ENCODE results near the gene KLHL8.

KLHL8 gene

GRCh38 chr4:87249332-87250019 lies 29.1 kb upstream of the KLHL8 start:
- DNase-seq: no peak
- no peaks in the 10 kb centered on the region for H3K9me3 ChIP-seq
- TF ChIP-seq CTCF (IDR thresholded peaks at IDR 0.05; ENCODE audit: low read depth, low read length): no peak

GRCh38 chr4:87243426-87244053 lies 23.1 kb upstream of the KLHL8 start:
- no peak for TF ChIP-seq CTCF (IDR thresholded peaks at IDR 0.05; ENCODE audit: low read depth, low read length)
- DNase-seq: no peak
- H3K36me3 ChIP-seq: no peaks in the 10 kb centered on the region
- H3K4me3 ChIP-seq (ENCODE audit: low read depth, low read length): no peak overlapping the region
- H3K27me3 ChIP-seq: no peaks in the 10 kb centered on the region
- H3K4me1 ChIP-seq: peaks cover 16% of the 10 kb centered on the region
- H3K9me3 ChIP-seq: peaks cover 2% of the 10 kb centered on the region; the same call in 1 of the 2 replicates

More at GRCh38 chr4:87249332-87250019, 29.1 kb upstream of the KLHL8 start:
- Histone ChIP-seq H3K27me3 (no peaks in the 10 kb centered on the region), H3K4me3 (ENCODE audit: low read depth, low read length) (no peak overlapping the region), H3K36me3 (no peaks in the 10 kb centered on the region), H3K4me1 (no peaks in the 10 kb centered on the region)

GRCh38 chr4:87241336-87241735 lies 20.9 kb upstream of the KLHL8 start:
- Histone ChIP-seq H3K27me3 (no peaks in the 10 kb centered on the region), H3K4me3 (ENCODE audit: low read depth, low read length) (no peak overlapping the region), H3K4me1 (peaks cover 16% of the 10 kb centered on the region), H3K36me3 (no peaks in the 10 kb centered on the region), H3K9me3 (peaks cover 2% of the 10 kb centered on the region; the same call in 1 of the 2 replicates)
- DNase-seq: peak; percentile 53
- no peak for TF ChIP-seq CTCF (IDR thresholded peaks at IDR 0.05; ENCODE audit: low read depth, low read length)

GRCh38 chr4:87240341-87240740 lies 19.9 kb upstream of the KLHL8 start:
- Histone ChIP-seq H3K9me3 (peaks cover 2% of the 10 kb centered on the region; the same call in 1 of the 2 replicates), H3K4me3 (ENCODE audit: low read depth, low read length) (peak overlapping the region; percentile 6; the same call in 1 of the 2 replicates), H3K36me3 (no peaks in the 10 kb centered on the region), H3K27me3 (no peaks in the 10 kb centered on the region), H3K4me1 (peaks cover 19% of the 10 kb centered on the region)
- no peak for DNase-seq
- TF ChIP-seq CTCF (IDR thresholded peaks at IDR 0.05; ENCODE audit: low read depth, low read length): no peak

- no peaks in the 10 kb centered on the region for H3K27me3 ChIP-seq
- no peak for TF ChIP-seq CTCF (IDR thresholded peaks at IDR 0.05; ENCODE audit: low read depth, low read length)
- H3K36me3 ChIP-seq: no peaks in the 10 kb centered on the region
- H3K4me3 ChIP-seq (ENCODE audit: low read depth, low read length): no peak overlapping the region; the same call in 1 of the 2 replicates
- no peak for DNase-seq
- H3K4me1 ChIP-seq: peaks cover 21% of the 10 kb centered on the region
- peaks cover 2% of the 10 kb centered on the region; the same call in 1 of the 2 replicates for H3K9me3 ChIP-seq
These were observed 19.4 kb upstream of the KLHL8 start for GRCh38 chr4:87239821-87240220.

- no peak for DNase-seq
- H3K4me3 ChIP-seq (ENCODE audit: low read depth, low read length): no peak overlapping the region
- H3K4me1 ChIP-seq: peaks cover 21% of the 10 kb centered on the region
- H3K27me3 ChIP-seq: no peaks in the 10 kb centered on the region
- H3K36me3 ChIP-seq: no peaks in the 10 kb centered on the region
- H3K9me3 ChIP-seq: peaks cover 2% of the 10 kb centered on the region; the same call in 1 of the 2 replicates
- no peak for TF ChIP-seq CTCF (IDR thresholded peaks at IDR 0.05; ENCODE audit: low read depth, low read length)
These were observed 18.8 kb upstream of the KLHL8 start for GRCh38 chr4:87239194-87239593.
